H1 (cell line): ENCODE measurements around the gene NAP1L1. TPM values are rescaled to one million over a fixed set of nuclear protein-coding genes. Genes with fewer than 3 reads are reported as not detected.

Source experiments
- ATF3 ChIP-seq: IDR thresholded peaks from 2 replicates; pipeline ENCODE4 v1.6.1; 2011; ENCODE audit warnings: low read depth, mild to moderate bottlenecking, low read length; ENCODE audit not compliant: insufficient read depth
- CHD1 ChIP-seq: IDR thresholded peaks from 2 replicates; pipeline ENCODE4 v1.6.1; 2012; ENCODE audit warnings: low read depth, low read length, improper control_type of control experiment
- CTCF ChIP-seq, 3 experiments: IDR thresholded peaks; 1 replicate in 2 of 3; 2 replicates in 1 of 3; pipeline versions ENCODE4 v1.5.1 to v1.6.1; 2011; ENCODE audit warnings: low read length in 3 of 3, mild to moderate bottlenecking in 3 of 3, inconsistent platforms in 2 of 3, low read depth in 1 of 3, moderate library complexity in 1 of 3; ENCODE audit not compliant: insufficient read depth in 1 of 3; ENCODE audit errors: control extremely low read depth in 1 of 3
- KDM4A ChIP-seq: IDR thresholded peaks from one replicate; pipeline ENCODE4 v1.7.1; 2012; ENCODE audit warnings: low read depth, mild to moderate bottlenecking, moderate library complexity, low read length, inconsistent platforms; ENCODE audit not compliant: severe bottlenecking
- RXRA ChIP-seq: IDR thresholded peaks from 2 replicates; pipeline ENCODE4 v1.6.1; 2011; ENCODE audit warnings: low read depth, mild to moderate bottlenecking, low read length, moderate library complexity; ENCODE audit not compliant: insufficient read depth
- polyA plus RNA-seq, 7 experiments: library from polyadenylated mRNA; depleted of rRNA in 3 of 7; stranded (reverse) in 5 of 7; unstranded in 2 of 7; fragments of >200 nt in 5 of 7; fragments of 200-250 nt in 2 of 7; gene quantifications; 1 replicate in 5 of 7; 2 replicates in 1 of 7; 4 replicates in 1 of 7; pipeline versions ENCODE4 v1.2.1 to v1.2.3, GENCODE V29; 2011 to 2013; ENCODE audit warnings: missing spikeins in 2 of 7, mixed read lengths in 2 of 7
- total RNA-seq: library from RNA; stranded (reverse); fragmentation: NEBNext Ultra II Directional; extraction: Animal tissue kit (Norgen Biotek cat#: 25700); gene quantifications from 2 replicates; pipeline ENCODE4 v1.2.1, GENCODE V29; 2021

NAP1L1 gene
- total and polyA plus RNA-seq, 2 of the 8 experiments (the other 6 are each of a cell fraction or from before 2014, with no cell fraction given) = 202 to 1,159 TPM

- no peak for TF ChIP-seq ATF3
- TF ChIP-seq CHD1 = no peak
- no peak for TF ChIP-seq KDM4A
- TF ChIP-seq RXRA = no peak
- TF ChIP-seq CTCF (IDR thresholded peaks at IDR 0.05; ENCODE audit: control extremely low read depth in 1 of 3, insufficient read depth in 1 of 3, low read depth in 1 of 3, low read length in 3 of 3) = peak in 2 of 3 experiments; percentile 27 to 48; a peak in 2 of 4 replicates
- TF ChIP-seq, all 59 proteins: peak for 2
Measured at GRCh38 chr12:76055393-76055792, 29.1 kb downstream of the NAP1L1 start (continued).
